Osteocyte (in vitro differentiated cells): ENCODE data around the gene ASCC1. TPM values are rescaled to one million over a fixed set of nuclear protein-coding genes. Genes with fewer than 3 reads are reported as not detected.
"Not testable (repeated sequence)": the region's sequence is repeated elsewhere in the genome, so short reads cannot be mapped to it uniquely, and the experiment has no call there.

Source experiments
- DNase-seq: peaks from one replicate; pipeline ENCODE4 v3.0.0; 2021; ENCODE audit warnings: mixed read lengths; ENCODE audit not compliant: unreplicated experiment; ENCODE audit errors: extremely low spot score
- H3K27ac Mint-ChIP-seq: one replicate; pipeline ENCODE4 v1.8.0; 2021; ENCODE audit warnings: mild to moderate bottlenecking, mixed read lengths; ENCODE audit not compliant: unreplicated experiment
- H3K27me3 Mint-ChIP-seq: one replicate; pipeline ENCODE4 v1.8.0; 2021; ENCODE audit warnings: mixed read lengths; ENCODE audit not compliant: unreplicated experiment
- H3K36me3 Mint-ChIP-seq: one replicate; pipeline ENCODE4 v1.8.0; 2021; ENCODE audit warnings: mixed read lengths; ENCODE audit not compliant: unreplicated experiment
- H3K4me1 Mint-ChIP-seq: one replicate; pipeline ENCODE4 v1.8.0; 2021; ENCODE audit warnings: mixed read lengths; ENCODE audit not compliant: unreplicated experiment
- H3K4me3 Mint-ChIP-seq: one replicate; pipeline ENCODE4 v1.8.0; 2021; ENCODE audit warnings: mild to moderate bottlenecking, moderate library complexity, mixed read lengths; ENCODE audit not compliant: unreplicated experiment
- H3K9me3 Mint-ChIP-seq: one replicate; pipeline ENCODE4 v1.8.0; 2021; ENCODE audit warnings: mixed read lengths; ENCODE audit not compliant: unreplicated experiment
- total RNA-seq: library from RNA; stranded (reverse); gene quantifications from 2 replicates; pipeline ENCODE4 v1.2.1, GENCODE V29; 2021
- TF ChIP-seq, protein P1 (sequence below): fragments of 200-600 bp; sonication (generic); IDR thresholded peaks from 2 replicates; pipeline ENCODE4 v1.5.0; 2021; ENCODE audit warnings: antibody characterized with exemption, mild to moderate bottlenecking, moderate library complexity

The ASCC1 gene
- total RNA-seq, 1 donor from 2014 or later: 39.1 TPM

DNA sequence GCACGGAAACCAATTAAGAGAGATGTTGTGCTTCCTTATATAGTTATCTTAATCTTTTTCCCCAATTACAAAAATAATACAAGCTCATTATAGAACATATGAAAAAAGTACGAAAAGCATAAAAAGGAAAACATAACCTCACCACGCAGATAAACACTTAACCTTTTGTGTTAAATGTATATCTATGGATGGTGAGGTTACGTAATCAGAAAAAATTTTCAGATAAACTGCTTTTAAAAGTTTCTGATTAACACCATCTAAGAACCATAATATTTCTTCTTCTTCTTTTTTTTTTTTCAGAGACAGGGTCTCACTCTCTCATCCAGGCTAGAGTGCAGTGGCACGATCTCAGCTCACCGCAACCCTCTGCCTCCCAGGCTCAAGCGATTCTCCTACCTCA, 78.5 kb downstream of the ASCC1 start:
- H3K4me1 Mint-ChIP-seq: peaks cover 12% of the 10 kb centered on the region
- H3K36me3 Mint-ChIP-seq: peaks cover 28% of the 10 kb centered on the region
- DNase-seq: no peak
- no peak overlapping the region for H3K27ac Mint-ChIP-seq
- no peaks in the 10 kb centered on the region for H3K9me3 Mint-ChIP-seq
- TF ChIP-seq, protein P1, sequence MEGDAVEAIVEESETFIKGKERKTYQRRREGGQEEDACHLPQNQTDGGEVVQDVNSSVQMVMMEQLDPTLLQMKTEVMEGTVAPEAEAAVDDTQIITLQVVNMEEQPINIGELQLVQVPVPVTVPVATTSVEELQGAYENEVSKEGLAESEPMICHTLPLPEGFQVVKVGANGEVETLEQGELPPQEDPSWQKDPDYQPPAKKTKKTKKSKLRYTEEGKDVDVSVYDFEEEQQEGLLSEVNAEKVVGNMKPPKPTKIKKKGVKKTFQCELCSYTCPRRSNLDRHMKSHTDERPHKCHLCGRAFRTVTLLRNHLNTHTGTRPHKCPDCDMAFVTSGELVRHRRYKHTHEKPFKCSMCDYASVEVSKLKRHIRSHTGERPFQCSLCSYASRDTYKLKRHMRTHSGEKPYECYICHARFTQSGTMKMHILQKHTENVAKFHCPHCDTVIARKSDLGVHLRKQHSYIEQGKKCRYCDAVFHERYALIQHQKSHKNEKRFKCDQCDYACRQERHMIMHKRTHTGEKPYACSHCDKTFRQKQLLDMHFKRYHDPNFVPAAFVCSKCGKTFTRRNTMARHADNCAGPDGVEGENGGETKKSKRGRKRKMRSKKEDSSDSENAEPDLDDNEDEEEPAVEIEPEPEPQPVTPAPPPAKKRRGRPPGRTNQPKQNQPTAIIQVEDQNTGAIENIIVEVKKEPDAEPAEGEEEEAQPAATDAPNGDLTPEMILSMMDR: no peak
- no peak overlapping the region for H3K4me3 Mint-ChIP-seq
- H3K27me3 Mint-ChIP-seq: no peaks in the 10 kb centered on the region

DNA sequence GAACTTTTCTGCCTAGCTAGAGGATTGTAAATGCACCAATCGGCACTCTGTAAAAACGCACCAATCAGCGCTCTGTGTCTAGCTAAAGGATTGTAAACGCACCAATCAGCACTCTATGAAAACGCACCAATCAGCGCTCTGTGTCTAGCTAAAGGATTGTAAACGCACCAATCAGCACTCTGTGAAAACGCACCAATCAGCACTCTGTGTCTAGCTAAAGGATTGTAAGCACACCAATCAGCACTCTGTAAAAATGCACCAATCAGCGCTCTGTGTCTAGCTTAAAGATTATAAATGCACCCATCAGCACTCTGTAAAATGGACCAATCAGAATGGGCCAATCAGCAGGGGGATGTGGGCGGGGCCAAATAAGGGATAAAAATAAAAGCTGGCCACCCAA, 79.9 kb downstream of the ASCC1 start:
- H3K27me3 Mint-ChIP-seq, H3K4me3 Mint-ChIP-seq, H3K9me3 Mint-ChIP-seq, H3K27ac Mint-ChIP-seq, DNase-seq: not testable (repeated sequence)
- peaks cover 30% of the 10 kb centered on the region for H3K36me3 Mint-ChIP-seq
- H3K4me1 Mint-ChIP-seq: peaks cover 12% of the 10 kb centered on the region

DNA sequence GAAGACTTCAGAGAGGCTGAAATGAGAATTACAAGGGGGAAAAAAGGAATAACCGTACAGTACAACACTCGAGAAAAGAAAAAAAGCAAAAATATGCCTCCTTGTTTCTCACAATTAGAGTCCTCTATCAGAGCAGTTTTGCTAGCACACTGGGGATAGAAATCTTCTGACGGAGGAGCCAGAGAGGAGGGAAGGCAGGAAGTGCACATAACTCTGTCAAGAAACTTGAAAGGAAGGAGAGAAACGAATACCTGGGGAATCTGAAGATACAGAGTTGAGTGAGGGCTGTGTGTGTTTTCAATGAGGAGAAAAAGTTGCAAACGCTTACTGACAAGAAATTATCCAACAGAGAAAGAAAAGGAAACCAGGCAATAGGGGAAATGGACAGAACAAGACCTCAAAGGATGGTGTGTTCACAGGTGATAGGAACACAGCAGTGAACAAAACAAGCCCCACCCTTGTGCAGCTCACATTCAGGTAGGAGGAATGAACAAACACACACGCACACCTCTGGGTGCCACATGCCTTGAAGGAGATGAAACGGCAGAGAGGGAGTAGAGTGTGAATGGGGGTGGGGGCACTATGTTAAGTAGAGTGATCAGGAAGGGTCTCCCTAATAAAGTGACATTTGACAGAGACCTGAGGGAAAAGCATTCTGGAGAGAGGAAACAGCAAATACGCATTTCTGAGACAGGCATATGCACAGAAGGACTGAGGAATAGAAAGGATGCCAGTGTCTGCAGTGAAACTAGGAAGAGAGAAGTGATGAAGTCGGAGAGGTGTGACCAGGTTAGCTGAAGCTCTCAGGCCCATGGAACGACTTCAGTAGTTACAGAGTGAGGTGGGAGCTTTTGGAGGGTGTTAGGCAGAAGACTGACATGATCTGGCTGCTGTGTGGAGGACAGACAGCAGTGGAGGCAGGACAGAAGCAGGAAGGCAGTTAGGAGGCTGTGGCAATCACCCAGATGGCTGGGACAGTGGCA, 81.0 kb downstream of the ASCC1 start:
- H3K4me3 Mint-ChIP-seq: no peak overlapping the region
- H3K27ac Mint-ChIP-seq: no peak overlapping the region
- TF ChIP-seq, protein P1: no peak
- DNase-seq: no peak
- H3K9me3 Mint-ChIP-seq: no peaks in the 10 kb centered on the region
- no peaks in the 10 kb centered on the region for H3K27me3 Mint-ChIP-seq
- peaks cover 30% of the 10 kb centered on the region for H3K36me3 Mint-ChIP-seq
- H3K4me1 Mint-ChIP-seq: peaks cover 12% of the 10 kb centered on the region

DNA sequence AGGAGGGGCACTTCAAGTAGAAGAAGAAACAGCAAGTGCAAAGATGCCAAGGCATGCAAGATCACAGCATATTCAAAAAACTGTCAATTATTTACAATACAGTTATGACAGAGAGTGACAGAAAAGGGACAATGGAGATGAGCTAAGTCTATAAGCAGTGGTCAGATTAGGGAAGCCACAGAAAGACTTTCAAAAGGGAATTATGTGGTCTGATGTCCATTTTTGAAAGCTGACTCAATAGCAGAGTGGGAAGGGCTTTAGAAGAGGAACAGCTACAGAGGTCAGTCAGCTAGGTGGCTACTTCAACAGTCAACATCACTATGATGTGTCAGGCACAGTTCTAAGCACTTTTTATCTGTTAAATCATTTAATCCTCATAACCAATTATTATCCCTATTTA, 82.6 kb downstream of the ASCC1 start:
- Mint-ChIP-seq H3K4me3 (no peak overlapping the region), H3K36me3 (peaks cover 32% of the 10 kb centered on the region), H3K4me1 (peaks cover 12% of the 10 kb centered on the region), H3K9me3 (no peaks in the 10 kb centered on the region), H3K27ac (no peak overlapping the region), H3K27me3 (no peaks in the 10 kb centered on the region)
- TF ChIP-seq, protein P1: no peak
- no peak for DNase-seq

DNA sequence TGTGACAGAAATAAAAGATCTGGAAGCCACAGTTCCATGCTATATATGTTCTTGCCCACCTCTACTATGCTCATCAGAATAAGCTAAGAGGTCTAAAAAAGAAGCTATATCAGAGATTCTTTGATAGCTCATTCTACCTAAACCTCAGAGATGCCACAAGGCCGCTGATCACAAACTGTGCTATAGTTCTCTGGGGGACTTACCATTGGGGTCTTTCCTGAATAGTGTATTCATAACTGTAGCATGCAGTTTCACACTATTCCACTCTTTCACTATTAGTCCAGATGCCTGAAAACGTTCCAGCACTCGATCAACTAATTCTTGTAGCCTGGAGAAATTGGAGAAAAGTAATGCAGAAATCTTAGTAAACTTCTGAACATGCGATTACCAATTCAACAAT, 83.2 kb downstream of the ASCC1 start:
- H3K36me3 Mint-ChIP-seq: peaks cover 34% of the 10 kb centered on the region
- H3K4me3 Mint-ChIP-seq: no peak overlapping the region
- no peak for DNase-seq
- H3K27ac Mint-ChIP-seq: no peak overlapping the region
- no peaks in the 10 kb centered on the region for H3K27me3 Mint-ChIP-seq
- no peaks in the 10 kb centered on the region for H3K9me3 Mint-ChIP-seq
- TF ChIP-seq, protein P1: no peak
- peaks cover 12% of the 10 kb centered on the region for H3K4me1 Mint-ChIP-seq
